Measurements from ENCODE around the gene RAD51B. TPM values are rescaled to one million over a fixed set of nuclear protein-coding genes. Genes with fewer than 3 reads are reported as not detected.

Gene RAD51B
- polyA plus RNA-seq, 3 donors = 3.6 to 11.6 (median 9.4) TPM

- H3K36me3 ChIP-seq (replicated peaks in 1 of 2; ENCODE audit: control insufficient read depth in 1 of 2, insufficient read depth in 2 of 2, low read length in 2 of 2) = no peaks in the 10 kb centered on the region
- DNase-seq = no peak
- H3K27ac ChIP-seq (ENCODE audit: low read depth in 1 of 2, low read length in 2 of 2) = no peak overlapping the region
- TF ChIP-seq, protein P1, sequence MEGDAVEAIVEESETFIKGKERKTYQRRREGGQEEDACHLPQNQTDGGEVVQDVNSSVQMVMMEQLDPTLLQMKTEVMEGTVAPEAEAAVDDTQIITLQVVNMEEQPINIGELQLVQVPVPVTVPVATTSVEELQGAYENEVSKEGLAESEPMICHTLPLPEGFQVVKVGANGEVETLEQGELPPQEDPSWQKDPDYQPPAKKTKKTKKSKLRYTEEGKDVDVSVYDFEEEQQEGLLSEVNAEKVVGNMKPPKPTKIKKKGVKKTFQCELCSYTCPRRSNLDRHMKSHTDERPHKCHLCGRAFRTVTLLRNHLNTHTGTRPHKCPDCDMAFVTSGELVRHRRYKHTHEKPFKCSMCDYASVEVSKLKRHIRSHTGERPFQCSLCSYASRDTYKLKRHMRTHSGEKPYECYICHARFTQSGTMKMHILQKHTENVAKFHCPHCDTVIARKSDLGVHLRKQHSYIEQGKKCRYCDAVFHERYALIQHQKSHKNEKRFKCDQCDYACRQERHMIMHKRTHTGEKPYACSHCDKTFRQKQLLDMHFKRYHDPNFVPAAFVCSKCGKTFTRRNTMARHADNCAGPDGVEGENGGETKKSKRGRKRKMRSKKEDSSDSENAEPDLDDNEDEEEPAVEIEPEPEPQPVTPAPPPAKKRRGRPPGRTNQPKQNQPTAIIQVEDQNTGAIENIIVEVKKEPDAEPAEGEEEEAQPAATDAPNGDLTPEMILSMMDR (IDR thresholded peaks at IDR 0.05) = no peak
- H3K4me3 ChIP-seq (replicated peaks in 1 of 3; ENCODE audit: low read depth in 2 of 3, low read length in 3 of 3) = no peak overlapping the region
- H3K79me2 ChIP-seq (ENCODE audit: insufficient read depth, low read length) = no peaks in the 10 kb centered on the region
- Mint-ChIP-seq H3K27me3 (ENCODE audit: low read depth in 3 of 3) (peaks cover 42 to 84% (median 62%) of the 10 kb centered on the region in 3 donors), H3K27ac (no peak overlapping the region), H3K4me1 (peaks cover 12% of the 10 kb centered on the region), H3K9me3 (peaks cover 0 to 6% (median 0%) of the 10 kb centered on the region in 7 donors), H3K4me3 (peak overlapping the region in 1 of 2 donors; percentile 47), H3K36me3 (peaks cover 0 to 7% of the 10 kb centered on the region in 2 donors)
- WGBS (ENCODE audit: insufficient coverage) = 96% methylated on average over 5 of the region's 7 CpGs
- no peak overlapping the region for H3K9ac ChIP-seq (ENCODE audit: insufficient read depth, low read length, poor library complexity, severe bottlenecking)
- H3K9me3 ChIP-seq (replicated peaks in 1 of 2; ENCODE audit: control insufficient read depth in 1 of 2, insufficient read depth in 1 of 2, low read length in 2 of 2) = no peaks in the 10 kb centered on the region
- H3K4me2 ChIP-seq (replicated peaks; ENCODE audit: extremely low read depth, low read length, poor library complexity, severe bottlenecking) = no peak overlapping the region
- intact Hi-C loops (cut with micrococcal nuclease) = no loop called here
- H3K27me3 ChIP-seq (ENCODE audit: control insufficient read depth in 2 of 2, insufficient read depth in 2 of 2, low read length in 2 of 2) = peaks cover 3 to 39% of the 10 kb centered on the region in 2 donors
- H3K4me1 ChIP-seq (ENCODE audit: control insufficient read depth in 1 of 2, insufficient read depth in 2 of 2, low read length in 2 of 2) = peaks cover 7 to 8% of the 10 kb centered on the region in 2 donors
- no peak overlapping the region for H2AFZ ChIP-seq (ENCODE audit: insufficient read depth, low read depth, low read length, poor library complexity, severe bottlenecking)
- H4K20me1 ChIP-seq (ENCODE audit: insufficient read depth, low read length) = no peaks in the 10 kb centered on the region
These were observed 947.0 kb downstream of the RAD51B start for GRCh38 chr14:68766299-68767247.

DNA sequence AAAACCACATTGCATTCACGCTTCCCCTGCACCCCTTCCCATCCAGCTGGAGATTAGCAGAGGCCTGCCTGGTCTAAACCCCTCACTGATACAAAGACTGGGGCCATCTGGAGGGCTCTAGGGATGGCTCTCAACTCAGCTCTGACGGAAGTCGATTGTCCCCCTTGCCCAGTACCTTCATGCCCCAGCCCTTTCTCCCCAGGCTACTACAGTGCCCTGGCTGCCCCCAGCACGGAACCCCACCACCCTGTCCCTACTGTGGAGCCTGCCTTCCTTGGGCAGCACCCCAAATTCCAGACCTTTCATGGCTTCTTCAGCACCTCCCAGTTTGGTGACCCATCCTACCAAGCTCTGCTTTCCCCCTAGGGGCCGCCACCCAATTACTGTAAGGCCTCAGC, 947.7 kb downstream of the RAD51B start:
- Histone ChIP-seq H2AFZ (ENCODE audit: insufficient read depth, low read depth, low read length, poor library complexity, severe bottlenecking) (no peak overlapping the region), H3K9me3 (replicated peaks in 1 of 2; ENCODE audit: control insufficient read depth in 1 of 2, insufficient read depth in 1 of 2, low read length in 2 of 2) (no peaks in the 10 kb centered on the region), H3K79me2 (ENCODE audit: insufficient read depth, low read length) (no peaks in the 10 kb centered on the region), H3K4me2 (replicated peaks; ENCODE audit: extremely low read depth, low read length, poor library complexity, severe bottlenecking) (no peak overlapping the region), H3K4me1 (ENCODE audit: control insufficient read depth in 1 of 2, insufficient read depth in 2 of 2, low read length in 2 of 2) (peaks cover 13 to 15% of the 10 kb centered on the region in 2 donors), H3K9ac (ENCODE audit: insufficient read depth, low read length, poor library complexity, severe bottlenecking) (no peak overlapping the region), H4K20me1 (ENCODE audit: insufficient read depth, low read length) (no peaks in the 10 kb centered on the region), H3K4me3 (replicated peaks in 1 of 3; ENCODE audit: low read depth in 2 of 3, low read length in 3 of 3) (no peak overlapping the region), H3K27ac (ENCODE audit: low read depth in 1 of 2, low read length in 2 of 2) (no peak overlapping the region), H3K27me3 (ENCODE audit: control insufficient read depth in 2 of 2, insufficient read depth in 2 of 2, low read length in 2 of 2) (peaks cover 3 to 36% of the 10 kb centered on the region in 2 donors), H3K36me3 (replicated peaks in 1 of 2; ENCODE audit: control insufficient read depth in 1 of 2, insufficient read depth in 2 of 2, low read length in 2 of 2) (no peaks in the 10 kb centered on the region)
- peak overlapping the region in 1 of 2 donors; percentile 47 for H3K4me3 Mint-ChIP-seq
- peaks cover 0 to 6% of the 10 kb centered on the region in 2 donors for H3K36me3 Mint-ChIP-seq
- WGBS (ENCODE audit: insufficient coverage) = 93% methylated on average over 4 of the region's 5 CpGs
- DNase-seq = no peak
- intact Hi-C loops (cut with micrococcal nuclease) = no loop called here
- H3K27me3 Mint-ChIP-seq (ENCODE audit: low read depth in 3 of 3) = peaks cover 37 to 78% (median 59%) of the 10 kb centered on the region in 3 donors
- peaks cover 0 to 6% (median 0%) of the 10 kb centered on the region in 7 donors for H3K9me3 Mint-ChIP-seq
- H3K4me1 Mint-ChIP-seq = peaks cover 18% of the 10 kb centered on the region
- peak overlapping the region in 1 of 7 donors; percentile 16 for H3K27ac Mint-ChIP-seq
- TF ChIP-seq, protein P1 (IDR thresholded peaks at IDR 0.05) = no peak
